Naive thymus-derived CD8-positive, alpha-beta T cell (primary cell): ENCODE data around the gene ZNF276. TPM values are rescaled to one million over a fixed set of nuclear protein-coding genes. Genes with fewer than 3 reads are reported as not detected.
A peak's percentile ranks its signal among the peaks of the same experiment; 100 is the strongest.

Experiments
- ATAC-seq, 2 donors: fragments of 150-1000 bp; cut with Tn5 transposase in 1 of 2; sonication (Bioruptor Pico), chemical (Tn5 transposase) in 1 of 2; 1 replicate in 1 of 2; 2 replicates in 1 of 2; pipeline ENCODE4 v1.10.0; 2021; ENCODE audit warnings: mild to moderate bottlenecking in 2 of 2, moderate library complexity in 2 of 2
- POLR2A ChIA-PET: fragments of 350-600 bp; sonication (Branson Sonifier 250); formaldehyde crosslinking; loops from one replicate; lab custom pipeline; 2021; ENCODE audit warnings: antibody characterized with exemption; lab: Charles Lee
- DNase-seq, 10 donors: peaks; one replicate each; pipeline versions ENCODE4 v3.0.0 to v3.0.0-alpha.2; 2020 to 2022
- H3K27ac Mint-ChIP-seq, 10 donors: one replicate each; pipeline ENCODE4 v1.8.0; 2020 to 2022; ENCODE audit warnings: mild to moderate bottlenecking in 10 of 10, mixed read lengths in 10 of 10, moderate library complexity in 4 of 10, inconsistent platforms in 1 of 10
- H3K27me3 Mint-ChIP-seq, 5 donors: one replicate each; pipeline ENCODE4 v1.8.0; 2021 to 2022; ENCODE audit warnings: mixed read lengths in 5 of 5
- H3K36me3 Mint-ChIP-seq, 3 donors: one replicate each; pipeline ENCODE4 v1.8.0; 2020 to 2022; ENCODE audit warnings: mixed read lengths in 3 of 3, mild to moderate bottlenecking in 2 of 3, inconsistent platforms in 1 of 3
- H3K4me1 Mint-ChIP-seq, 4 donors: one replicate each; pipeline ENCODE4 v1.8.0; 2021 to 2022; ENCODE audit warnings: mixed read lengths in 4 of 4
- H3K4me3 Mint-ChIP-seq, 10 donors: one replicate each; pipeline ENCODE4 v1.8.0; 2020 to 2022; ENCODE audit warnings: mild to moderate bottlenecking in 10 of 10, mixed read lengths in 10 of 10, moderate library complexity in 6 of 10, inconsistent platforms in 1 of 10
- H3K9me3 Mint-ChIP-seq, 9 donors: one replicate each; pipeline ENCODE4 v1.8.0; 2020 to 2022; ENCODE audit warnings: mixed read lengths in 9 of 9, mild to moderate bottlenecking in 3 of 9, inconsistent platforms in 1 of 9, moderate library complexity in 1 of 9
- polyA plus RNA-seq, 3 donors: library from polyadenylated mRNA; unstranded; fragments of 300-500 nt; fragmentation: Illumina TruSeq; gene quantifications; one replicate each; pipeline ENCODE4 v1.2.3, GENCODE V29; 2021
- total RNA-seq, 8 experiments: library from RNA in 2 of 8; stranded (reverse) in 2 of 8; gene quantifications; one replicate each; pipeline ENCODE4 v1.2.3 and lab custom pipeline; 2021 to 2026

ZNF276 gene
- total and polyA plus RNA-seq, 5 experiments from 2014 or later, result 15.0 to 171 (median 56.0) TPM

GRCh38 chr16:89733322-89733721 lies 12.0 kb downstream of the ZNF276 start:
- H3K27me3 Mint-ChIP-seq, result no peaks in the 10 kb centered on the region
- no peak for ATAC-seq
- H3K4me3 Mint-ChIP-seq, result peak overlapping the region in 1 of 10 donors; percentile 47
- H3K36me3 Mint-ChIP-seq, result peaks cover 0 to 95% (median 39%) of the 10 kb centered on the region in 3 donors
- DNase-seq, result no peak
- H3K4me1 Mint-ChIP-seq, result peaks cover 25 to 88% (median 42%) of the 10 kb centered on the region in 4 donors
- H3K27ac Mint-ChIP-seq, result peak overlapping the region in 1 of 10 donors; percentile 43
- H3K9me3 Mint-ChIP-seq, result no peaks in the 10 kb centered on the region
- POLR2A ChIA-PET, result interaction anchor here (0.6 to 14.8 kb wide), 7 partner anchors 7 to 50 kb away, joined by 3 to 235 read pairs (median 5); no protein-coding TSS in a partner anchor

- H3K36me3 Mint-ChIP-seq, result peaks cover 0 to 95% (median 43%) of the 10 kb centered on the region in 3 donors
- H3K4me3 Mint-ChIP-seq, result no peak overlapping the region
- H3K9me3 Mint-ChIP-seq, result no peaks in the 10 kb centered on the region
- H3K27ac Mint-ChIP-seq, result peak overlapping the region in 2 of 10 donors; percentile 15 to 27
- POLR2A ChIA-PET, result interaction anchor here (0.6 to 14.8 kb wide), 7 partner anchors 8 to 50 kb away, joined by 3 to 235 read pairs (median 5); no protein-coding TSS in a partner anchor
- DNase-seq (no peak), ATAC-seq (no peak)
- peaks cover 25 to 89% (median 43%) of the 10 kb centered on the region in 4 donors for H3K4me1 Mint-ChIP-seq
- H3K27me3 Mint-ChIP-seq, result no peaks in the 10 kb centered on the region
Observed at GRCh38 chr16:89733792-89734191, 12.5 kb downstream of the ZNF276 start.

- Mint-ChIP-seq H3K27me3 (no peaks in the 10 kb centered on the region), H3K27ac (peak overlapping the region in 9 of 10 donors; percentile 25 to 92 (median 79)), H3K4me1 (peaks cover 23 to 83% (median 40%) of the 10 kb centered on the region in 4 donors), H3K9me3 (no peaks in the 10 kb centered on the region), H3K36me3 (peaks cover 0 to 96% (median 46%) of the 10 kb centered on the region in 3 donors), H3K4me3 (peak overlapping the region in 8 of 10 donors; percentile 29 to 83 (median 60))
- POLR2A ChIA-PET, result interaction anchor here (0.6 to 14.8 kb wide), 6 partner anchors 10 to 49 kb away, joined by 3 to 235 read pairs (median 5); partner anchors contain the start of gene SPATA2L
- ATAC-seq (no peak), DNase-seq (no peak)
Observed at GRCh38 chr16:89736554-89736953, 15.2 kb downstream of the ZNF276 start.

GRCh38 chr16:89737341-89738071 lies 16.2 kb downstream of the ZNF276 start:
- POLR2A ChIA-PET, result interaction anchor here (0.9 to 14.8 kb wide), 9 partner anchors 10 to 128 kb away, joined by 3 to 235 read pairs (median 3); partner anchors contain the start of gene SPATA2L
- peaks cover 0 to 86% (median 40%) of the 10 kb centered on the region in 3 donors for H3K36me3 Mint-ChIP-seq
- H3K9me3 Mint-ChIP-seq, result no peaks in the 10 kb centered on the region
- no peaks in the 10 kb centered on the region for H3K27me3 Mint-ChIP-seq
- ATAC-seq (peak; percentile 72 to 88), DNase-seq (peak in 8 of 10 donors; percentile 37 to 79 (median 58))
- H3K27ac Mint-ChIP-seq, result peak overlapping the region; percentile 60 to 92 (median 82)
- H3K4me1 Mint-ChIP-seq, result peaks cover 17 to 75% (median 33%) of the 10 kb centered on the region in 4 donors
- peak overlapping the region; percentile 26 to 83 (median 54) for H3K4me3 Mint-ChIP-seq

- H3K4me3 Mint-ChIP-seq, result peak overlapping the region in 3 of 10 donors; percentile 41 to 77 (median 62)
- H3K27ac Mint-ChIP-seq, result peak overlapping the region in 8 of 10 donors; percentile 60 to 92 (median 81)
- peaks cover 0 to 81% (median 39%) of the 10 kb centered on the region in 3 donors for H3K36me3 Mint-ChIP-seq
- H3K9me3 Mint-ChIP-seq, result no peaks in the 10 kb centered on the region
- DNase-seq (no peak), ATAC-seq (no peak)
- H3K4me1 Mint-ChIP-seq, result peaks cover 14 to 75% (median 32%) of the 10 kb centered on the region in 4 donors
- H3K27me3 Mint-ChIP-seq, result no peaks in the 10 kb centered on the region
- POLR2A ChIA-PET, result interaction anchor here (0.9 to 14.8 kb wide), 8 partner anchors 12 to 128 kb away, joined by 3 to 235 read pairs (median 4); no protein-coding TSS in a partner anchor
Observed at GRCh38 chr16:89738072-89738377, 16.7 kb downstream of the ZNF276 start.

GRCh38 chr16:89738538-89739317 lies 17.4 kb downstream of the ZNF276 start:
- Mint-ChIP-seq H3K4me3 (peak overlapping the region in 3 of 10 donors; percentile 2 to 55 (median 10)), H3K36me3 (peaks cover 0 to 74% (median 36%) of the 10 kb centered on the region in 3 donors), H3K27ac (peak overlapping the region in 4 of 10 donors; percentile 41 to 86 (median 48)), H3K27me3 (no peaks in the 10 kb centered on the region), H3K9me3 (no peaks in the 10 kb centered on the region), H3K4me1 (peaks cover 13 to 76% (median 33%) of the 10 kb centered on the region in 4 donors)
- DNase-seq (no peak), ATAC-seq (no peak)
- POLR2A ChIA-PET, result interaction anchor here (0.6 to 14.8 kb wide), 9 partner anchors 11 to 135 kb away, joined by 3 to 235 read pairs (median 5); partner anchors contain the start of genes TCF25, VPS9D1 and ZNF276

GRCh38 chr16:89739383-89739782 lies 18.0 kb downstream of the ZNF276 start:
- Mint-ChIP-seq H3K9me3 (no peaks in the 10 kb centered on the region), H3K4me1 (peaks cover 11 to 77% (median 33%) of the 10 kb centered on the region in 4 donors), H3K4me3 (peak overlapping the region in 1 of 10 donors; percentile 2), H3K27ac (peak overlapping the region in 5 of 10 donors; percentile 9 to 63 (median 53)), H3K36me3 (peaks cover 0 to 67% (median 31%) of the 10 kb centered on the region in 3 donors), H3K27me3 (no peaks in the 10 kb centered on the region)
- POLR2A ChIA-PET, result interaction anchor here (1.1 to 14.8 kb wide), 6 partner anchors 11 to 47 kb away, joined by 3 to 235 read pairs (median 6); partner anchors contain the start of genes VPS9D1 and ZNF276
- DNase-seq (no peak), ATAC-seq (no peak)

- peak overlapping the region; percentile 43 to 92 (median 68) for H3K27ac Mint-ChIP-seq
- POLR2A ChIA-PET, result interaction anchor here (0.6 to 14.8 kb wide), 11 partner anchors 9 to 207 kb away, joined by 3 to 235 read pairs (median 10); partner anchors contain the start of genes CDK10, VPS9D1 and ZNF276
- no peaks in the 10 kb centered on the region for H3K9me3 Mint-ChIP-seq
- no peak overlapping the region for H3K4me3 Mint-ChIP-seq
- DNase-seq (no peak), ATAC-seq (peak in 1 of 2 donors; percentile 9)
- no peaks in the 10 kb centered on the region for H3K27me3 Mint-ChIP-seq
- H3K36me3 Mint-ChIP-seq, result peaks cover 0 to 46% (median 23%) of the 10 kb centered on the region in 3 donors
- H3K4me1 Mint-ChIP-seq, result peaks cover 8 to 73% (median 30%) of the 10 kb centered on the region in 4 donors
Observed at GRCh38 chr16:89741342-89742014, 20.1 kb downstream of the ZNF276 start.

- POLR2A ChIA-PET, result interaction anchor here (0.7 to 14.8 kb wide), 12 partner anchors 11 to 174 kb away, joined by 3 to 235 read pairs (median 9); partner anchors contain the start of genes TCF25, VPS9D1 and ZNF276
- peak overlapping the region in 1 of 10 donors; percentile 45 for H3K4me3 Mint-ChIP-seq
- H3K36me3 Mint-ChIP-seq, result peaks cover 0 to 34% (median 12%) of the 10 kb centered on the region in 3 donors
- no peak for DNase-seq
- peaks cover 4 to 72% (median 19%) of the 10 kb centered on the region in 4 donors for H3K4me1 Mint-ChIP-seq
- H3K9me3 Mint-ChIP-seq, result no peaks in the 10 kb centered on the region
- no peak for ATAC-seq
- H3K27me3 Mint-ChIP-seq, result no peaks in the 10 kb centered on the region
- peak overlapping the region in 9 of 10 donors; percentile 67 to 88 (median 81) for H3K27ac Mint-ChIP-seq
Observed at GRCh38 chr16:89742948-89743347, 21.6 kb downstream of the ZNF276 start.

- DNase-seq (no peak), ATAC-seq (no peak)
- H3K4me3 Mint-ChIP-seq, result peak overlapping the region in 1 of 10 donors; percentile 38
- peaks cover 6 to 62% (median 17%) of the 10 kb centered on the region in 4 donors for H3K4me1 Mint-ChIP-seq
- H3K27me3 Mint-ChIP-seq, result no peaks in the 10 kb centered on the region
- peak overlapping the region in 8 of 10 donors; percentile 15 to 83 (median 56) for H3K27ac Mint-ChIP-seq
- H3K9me3 Mint-ChIP-seq, result no peaks in the 10 kb centered on the region
- POLR2A ChIA-PET, result interaction anchor here (0.6 to 14.8 kb wide), 5 partner anchors 17 to 160 kb away, joined by 3 to 235 read pairs (median 3); no protein-coding TSS in a partner anchor
- peaks cover 0 to 16% (median 2%) of the 10 kb centered on the region in 3 donors for H3K36me3 Mint-ChIP-seq
Observed at GRCh38 chr16:89744813-89745212, 23.5 kb downstream of the ZNF276 start.

- Mint-ChIP-seq H3K4me3 (peak overlapping the region in 1 of 10 donors; percentile 62), H3K36me3 (peaks cover 0 to 3% (median 0%) of the 10 kb centered on the region in 3 donors), H3K4me1 (peaks cover 4 to 59% (median 20%) of the 10 kb centered on the region in 4 donors)
Observed at GRCh38 chr16:89746043-89746442, 24.7 kb downstream of the ZNF276 start.

More at GRCh38 chr16:89746043-89746442, 24.7 kb downstream of the ZNF276 start:
- H3K9me3 Mint-ChIP-seq, result no peaks in the 10 kb centered on the region
- POLR2A ChIA-PET, result interaction anchor here (0.5 to 14.8 kb wide), 6 partner anchors 13 to 40 kb away, joined by 3 to 235 read pairs (median 4); no protein-coding TSS in a partner anchor
- no peaks in the 10 kb centered on the region for H3K27me3 Mint-ChIP-seq
- H3K27ac Mint-ChIP-seq, result peak overlapping the region in 5 of 10 donors; percentile 46 to 85 (median 59)
- DNase-seq (no peak), ATAC-seq (no peak)
